Kasumi-1 (cell line): ENCODE measurements around the gene RGS19.
"Not testable (repeated sequence)": the region's sequence is repeated elsewhere in the genome, so short reads cannot be mapped to it uniquely, and the experiment has no call there.

Source experiments
- DNase-seq, 2 experiments: peaks; one replicate each; lab custom pipeline; 2025; lab: John Stamatoyannopoulos, UW

Gene RGS19

DNA sequence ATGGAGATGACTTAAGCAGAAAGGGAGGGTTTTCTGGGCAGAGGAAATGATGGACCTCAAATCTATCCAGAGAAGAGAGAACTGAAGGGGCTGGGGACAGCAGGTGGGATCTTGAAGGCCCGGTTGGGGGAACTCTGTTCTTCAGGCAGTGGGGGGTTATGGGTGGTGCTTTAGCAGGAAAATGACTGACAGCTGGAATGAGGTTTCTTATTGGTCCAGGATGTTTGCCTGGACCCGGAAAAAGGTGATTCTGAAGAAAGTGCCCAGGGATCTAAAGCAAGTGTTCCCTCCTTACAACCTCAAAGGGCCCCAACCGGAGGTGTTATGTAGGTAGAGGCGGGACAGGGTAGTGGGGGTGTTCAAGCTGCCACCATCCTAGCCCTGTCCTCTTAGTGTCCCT is 16.1 kb upstream of the RGS19 start:
- DNase-seq = no peak

DNA sequence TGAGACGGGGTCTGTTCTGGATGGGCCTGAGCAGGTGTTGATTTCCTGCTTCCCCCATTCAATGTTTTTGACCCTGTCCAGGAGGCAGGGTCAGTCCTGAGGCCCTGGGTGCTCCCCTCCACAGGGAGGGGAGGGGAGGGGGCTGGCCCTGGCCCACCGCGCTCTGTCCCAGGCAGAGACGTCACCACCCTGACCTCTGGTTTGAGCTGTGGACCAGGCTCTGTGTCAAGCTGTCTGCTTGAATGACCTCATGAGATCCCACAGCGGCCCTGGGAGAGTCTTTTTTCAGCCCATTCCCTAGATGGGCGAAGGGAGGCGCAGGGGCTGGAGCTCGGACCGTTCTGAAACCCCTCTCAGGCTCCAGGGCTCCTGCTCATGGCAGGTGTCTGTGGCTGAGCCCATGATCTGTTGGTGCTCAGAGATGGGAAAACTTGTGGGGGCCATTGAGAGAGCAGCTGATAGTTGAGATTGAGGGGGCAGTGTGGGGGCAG is 13.7 kb upstream of the RGS19 start:
- DNase-seq = no peak

DNA sequence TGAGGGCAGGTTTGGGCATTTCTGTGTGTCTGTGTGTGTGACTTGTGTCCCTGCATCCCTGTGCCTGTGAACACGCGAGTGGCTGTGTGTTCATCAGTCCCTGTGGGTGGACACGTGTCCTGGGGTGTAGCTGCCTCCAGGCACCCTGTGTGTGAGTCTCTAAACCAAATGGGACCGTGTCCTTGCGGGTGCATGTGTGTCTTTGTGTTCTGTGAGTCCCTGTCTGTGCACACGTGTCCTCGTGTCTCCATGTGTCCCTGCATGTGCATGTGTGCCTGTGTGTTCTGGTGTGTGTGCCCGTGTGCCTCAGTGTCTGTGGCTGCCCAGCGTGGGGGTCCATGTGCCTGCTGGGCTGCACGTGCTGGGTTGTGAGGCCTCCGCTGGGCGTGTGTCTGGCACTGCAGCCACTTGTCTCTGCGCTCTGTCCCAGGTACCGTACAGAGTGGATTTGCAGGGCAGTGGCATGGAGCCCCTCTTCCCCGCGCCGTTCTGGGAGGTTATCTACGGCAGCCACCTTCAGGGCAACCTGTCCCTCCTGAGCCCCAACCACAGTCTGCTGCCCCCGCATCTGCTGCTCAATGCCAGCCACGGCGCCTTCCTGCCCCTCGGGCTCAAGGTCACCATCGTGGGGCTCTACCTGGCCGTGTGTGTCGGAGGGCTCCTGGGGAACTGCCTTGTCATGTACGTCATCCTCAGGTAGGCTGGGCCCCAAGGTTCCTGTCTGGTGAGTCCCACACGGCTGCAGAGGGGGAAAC is 13.1 kb upstream of the RGS19 start:
- no peak for DNase-seq

DNA sequence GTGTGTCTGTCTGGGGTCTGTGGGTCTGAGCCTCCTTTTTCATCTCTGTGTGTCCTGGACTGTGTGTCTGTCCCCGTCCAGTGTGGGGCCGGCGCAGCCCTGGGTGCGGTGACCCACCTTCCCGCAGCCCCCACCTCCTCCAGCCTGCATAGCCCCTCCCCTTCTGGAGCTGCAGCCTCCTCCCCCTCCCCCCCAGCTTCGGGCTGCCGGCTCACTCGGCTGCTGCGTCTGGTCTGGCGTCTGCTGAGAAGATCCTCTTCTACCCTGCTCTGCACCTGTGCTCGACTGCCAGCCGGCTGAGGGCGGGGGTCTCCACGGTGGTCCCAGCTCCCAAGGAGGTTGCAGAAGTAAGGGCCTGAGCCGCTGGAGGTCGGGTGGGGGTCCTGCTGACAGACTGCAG is 12.5 kb upstream of the RGS19 start:
- no peak for DNase-seq

DNA sequence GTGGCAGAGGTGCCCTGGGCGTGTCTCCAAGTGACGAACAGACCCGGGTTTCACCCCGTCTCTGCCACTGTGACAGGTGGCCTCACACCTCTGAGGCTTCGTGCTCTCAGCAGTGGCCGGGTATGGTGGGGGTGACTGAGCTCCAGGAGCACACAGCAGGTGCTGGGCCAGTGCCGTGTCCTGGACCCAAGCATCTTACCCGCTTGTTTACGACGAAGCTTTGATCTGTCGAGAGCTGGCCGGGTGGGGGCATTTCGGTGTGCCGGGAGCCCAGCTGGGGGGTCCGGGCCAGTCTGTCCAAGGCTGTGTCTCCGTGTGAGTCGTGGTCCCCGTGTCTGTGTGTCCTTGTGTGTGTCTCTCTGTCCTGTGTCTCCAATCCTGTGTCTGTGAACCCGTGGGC is 12.0 kb upstream of the RGS19 start:
- DNase-seq = no peak

- no peak for DNase-seq
Measured at GRCh38 chr20:64090165-64090564, 10.8 kb upstream of the RGS19 start.

GRCh38 chr20:64088586-64088985 is 9.3 kb upstream of the RGS19 start:
- DNase-seq = not testable (repeated sequence)

DNA sequence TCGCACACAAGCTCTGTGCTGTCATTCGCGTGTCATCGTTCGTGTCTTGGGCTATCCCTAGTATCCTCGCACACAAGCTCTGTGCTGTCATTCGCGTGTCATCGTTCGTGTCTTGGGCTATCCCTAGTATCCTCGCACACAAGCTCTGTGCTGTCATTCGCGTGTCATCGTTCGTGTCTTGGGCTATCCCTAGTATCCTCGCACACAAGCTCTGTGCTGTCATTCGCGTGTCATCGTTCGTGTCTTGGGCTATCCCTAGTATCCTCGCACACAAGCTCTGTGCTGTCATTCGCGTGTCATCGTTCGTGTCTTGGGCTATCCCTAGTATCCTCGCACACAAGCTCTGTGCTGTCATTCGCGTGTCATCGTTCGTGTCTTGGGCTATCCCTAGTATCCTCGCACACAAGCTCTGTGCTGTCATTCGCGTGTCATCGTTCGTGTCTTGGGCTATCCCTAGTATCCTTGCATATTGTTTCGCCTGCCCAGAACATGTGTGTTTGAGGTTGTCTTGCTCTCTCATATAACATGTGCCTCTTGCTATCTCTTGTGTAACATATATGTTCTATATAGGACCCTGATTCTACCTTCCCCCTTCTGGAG is 8.0 kb upstream of the RGS19 start:
- not testable (repeated sequence) for DNase-seq

DNA sequence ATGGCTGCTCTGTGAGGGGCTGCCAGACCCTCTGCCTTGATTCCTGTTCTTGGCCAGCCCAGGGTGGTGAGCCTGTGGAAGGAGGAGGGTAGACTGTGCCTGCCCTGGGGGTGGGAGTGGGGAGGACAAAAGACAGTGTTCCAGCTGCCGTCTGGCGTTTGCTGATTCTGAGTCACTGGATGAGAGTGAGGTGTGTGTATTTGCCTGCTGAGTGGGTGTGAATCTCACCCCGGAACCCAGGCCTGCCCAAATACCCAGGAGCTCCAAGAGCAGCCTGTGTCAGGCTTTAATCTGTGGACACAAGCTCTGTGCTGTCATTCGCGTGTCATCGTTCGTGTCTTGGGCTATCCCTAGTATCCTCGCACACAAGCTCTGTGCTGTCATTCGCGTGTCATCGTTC is 7.5 kb upstream of the RGS19 start:
- no peak for DNase-seq

DNA sequence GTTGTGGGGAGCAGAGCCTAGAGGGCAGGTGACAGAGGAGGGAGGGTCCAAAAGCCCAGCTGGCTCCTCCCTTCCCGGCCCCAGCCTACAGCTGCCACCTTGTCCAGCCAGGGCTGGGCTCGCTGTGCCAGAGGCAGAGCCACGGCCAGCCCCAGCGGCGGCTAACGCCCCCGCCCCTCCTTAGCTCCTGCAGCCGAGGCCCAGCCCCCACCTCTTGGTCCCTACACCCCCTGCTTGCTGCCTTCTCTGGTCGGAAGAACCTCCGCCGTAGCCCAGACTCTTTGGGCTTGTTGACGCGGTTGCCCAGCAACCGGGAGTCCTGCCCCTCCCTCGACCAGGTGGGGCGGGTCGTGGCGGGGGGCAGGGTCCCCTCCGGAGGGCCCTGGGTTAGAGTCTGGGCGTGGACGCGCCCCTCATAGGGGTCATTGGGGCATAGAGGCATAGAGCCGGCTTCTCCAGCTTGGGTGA is 5.4 kb upstream of the RGS19 start:
- no peak for DNase-seq

DNA sequence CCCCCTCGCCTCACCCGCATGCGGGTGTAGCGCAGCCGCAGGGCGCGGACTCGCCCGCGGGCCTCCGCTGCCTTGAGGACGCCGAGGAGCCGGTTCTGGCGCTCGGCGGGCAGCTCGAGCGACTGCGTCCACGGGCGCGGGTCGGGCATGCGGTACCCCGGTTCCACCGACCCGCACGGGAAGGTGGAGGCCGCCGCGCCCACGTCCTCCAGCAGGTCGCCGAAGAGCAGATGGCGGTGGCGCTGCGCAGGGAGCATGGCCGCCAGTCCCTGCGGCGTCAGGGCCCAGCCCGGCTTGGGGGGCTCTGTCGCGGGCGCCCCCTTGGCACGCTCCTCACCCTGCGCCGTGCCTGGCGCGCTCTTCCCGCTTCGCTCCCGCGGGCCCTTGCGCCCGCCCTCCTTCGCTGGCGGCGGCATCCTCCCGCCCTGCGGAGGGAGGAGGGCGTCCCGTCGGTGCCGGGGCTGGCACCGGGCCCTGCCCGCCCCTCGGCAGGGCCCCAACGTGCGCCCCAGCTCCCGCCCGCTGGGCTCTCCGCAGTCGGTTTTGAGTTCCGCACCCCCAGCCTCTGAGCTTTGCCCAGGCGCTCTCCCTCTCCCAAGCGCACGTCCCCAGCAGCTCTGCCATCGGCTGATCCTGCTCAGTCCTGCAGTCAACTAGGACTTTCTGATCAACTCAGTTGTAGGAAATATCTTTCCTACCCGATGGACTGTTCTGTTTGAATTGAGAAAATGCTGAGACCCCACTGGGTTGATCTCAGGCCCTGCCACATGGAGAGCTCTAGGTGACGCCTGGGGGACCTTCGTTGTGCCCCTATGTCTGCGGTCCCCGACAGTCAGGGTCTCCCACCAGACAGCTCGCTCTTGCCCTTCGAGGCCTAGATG is 4.7 kb upstream of the RGS19 start, which contains the start of gene LKAAEAR1:
Gene LKAAEAR1, minus strand, starts transcription at position 595 of the 881 bp plus-strand sequence. Its CDS starts 179 bp downstream, at position 416.
- DNase-seq = peak in 1 of 2 experiments; percentile 30

DNA sequence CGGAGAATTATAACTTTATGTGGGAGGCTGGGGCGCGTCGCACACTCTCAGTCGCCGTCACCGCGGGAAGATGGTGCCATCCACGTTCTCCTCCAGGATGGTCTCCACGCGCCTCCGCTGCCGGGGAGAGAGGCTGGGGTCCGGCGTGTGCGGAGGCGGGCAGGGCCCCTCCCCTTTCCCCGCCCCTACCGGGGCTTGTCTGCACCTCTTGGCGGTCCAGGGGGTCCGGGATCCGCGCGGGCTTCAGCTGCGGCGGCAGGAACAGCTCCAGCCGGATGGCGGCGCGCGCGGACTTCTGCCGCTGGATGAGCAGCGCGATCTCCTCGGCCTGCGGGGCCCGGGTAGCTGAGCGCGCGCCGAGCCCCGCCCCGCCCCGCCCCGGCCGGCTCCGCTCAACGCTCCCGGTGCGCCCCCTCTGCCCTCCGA is 4.1 kb upstream of the RGS19 start:
- DNase-seq = peak; percentile 51 to 73

GRCh38 chr20:64082820-64083377 is 3.6 kb upstream of the RGS19 start:
- DNase-seq = peak in 1 of 2 experiments; percentile 18

GRCh38 chr20:64082126-64082731 is 2.9 kb upstream of the RGS19 start:
- DNase-seq = peak; percentile 69 to 82

DNA sequence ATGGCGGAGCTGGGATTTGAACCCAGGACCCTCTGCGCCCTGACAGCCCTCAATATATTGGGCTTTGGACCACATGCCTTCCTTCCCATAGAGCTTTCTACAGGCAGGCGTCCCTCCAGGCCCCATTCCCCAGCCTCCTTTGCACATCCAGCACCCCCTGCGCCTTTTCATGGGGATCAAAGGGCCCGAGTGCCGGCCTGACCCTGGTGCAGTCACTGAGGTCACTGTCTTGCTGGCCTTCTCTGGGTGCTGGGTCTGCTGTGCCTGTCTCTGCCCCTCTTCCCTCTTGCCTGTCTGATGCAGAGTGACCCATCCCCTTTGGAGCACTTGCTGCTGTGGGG is 2.3 kb upstream of the RGS19 start:
- no peak for DNase-seq

- no peak for DNase-seq
Measured at GRCh38 chr20:64080813-64081623, 1.7 kb upstream of the RGS19 start.

GRCh38 chr20:64080013-64080812 is 895 bp upstream of the RGS19 start, which contains the start of gene OPRL1:
OPRL1 (plus strand) TSS chr20:64080082; CDS start chr20:64092721, 12,639 bp downstream.
- DNase-seq = peak in 1 of 2 experiments; percentile 47

GRCh38 chr20:64078934-64079272 is 415 bp downstream of the RGS19 start:
- peak in 1 of 2 experiments; percentile 25 for DNase-seq

- DNase-seq = peak; percentile 72 to 87
Measured at GRCh38 chr20:64077876-64078551, 1.3 kb downstream of the RGS19 start.
